Measurements from ENCODE around the gene SETX. TPM values are rescaled to one million over a fixed set of nuclear protein-coding genes. Genes with fewer than 3 reads are reported as not detected.
A peak's percentile ranks its signal among the peaks of the same experiment; 100 is the strongest.

SETX gene
- total RNA-seq, 1 donor from 2014 or later: 72.1 TPM

- FAIRE-seq (no peak), DNase-seq (ENCODE audit: low read depth) (peak; percentile 52)
- Histone ChIP-seq H3K36me3 (ENCODE audit: control insufficient read depth, insufficient read depth, low read length) (peaks cover 2% of the 10 kb centered on the region), H3K4me3 (ENCODE audit: low read depth, low read length) (no peak overlapping the region), H3K27me3 (ENCODE audit: control insufficient read depth, insufficient read depth, low read length) (no peaks in the 10 kb centered on the region)
- no peak for TF ChIP-seq CTCF (IDR thresholded peaks at IDR 0.05; ENCODE audit: insufficient read depth, low read length, severe bottlenecking)
Observed at GRCh38 chr9:132372177-132373095, 17.6 kb upstream of the SETX start.

- H3K36me3 ChIP-seq (ENCODE audit: control insufficient read depth, insufficient read depth, low read length): no peaks in the 10 kb centered on the region
- H3K4me3 ChIP-seq (ENCODE audit: low read depth, low read length): no peak overlapping the region
- no peak for TF ChIP-seq CTCF (IDR thresholded peaks at IDR 0.05; ENCODE audit: insufficient read depth, low read length, severe bottlenecking)
- H3K27me3 ChIP-seq (ENCODE audit: control insufficient read depth, insufficient read depth, low read length): no peaks in the 10 kb centered on the region
- FAIRE-seq (no peak), DNase-seq (ENCODE audit: low read depth) (no peak)
Observed at GRCh38 chr9:132370592-132370991, 15.8 kb upstream of the SETX start.

- Histone ChIP-seq H3K4me3 (ENCODE audit: low read depth, low read length) (no peak overlapping the region), H3K36me3 (ENCODE audit: control insufficient read depth, insufficient read depth, low read length) (no peaks in the 10 kb centered on the region), H3K27me3 (ENCODE audit: control insufficient read depth, insufficient read depth, low read length) (no peaks in the 10 kb centered on the region)
- DNase-seq (ENCODE audit: low read depth) (no peak), FAIRE-seq (no peak)
- no peak for TF ChIP-seq CTCF (IDR thresholded peaks at IDR 0.05; ENCODE audit: insufficient read depth, low read length, severe bottlenecking)
Observed at GRCh38 chr9:132369421-132369820, 14.6 kb upstream of the SETX start.

- TF ChIP-seq CTCF (IDR thresholded peaks at IDR 0.05; ENCODE audit: insufficient read depth, low read length, severe bottlenecking): no peak
- H3K36me3 ChIP-seq (ENCODE audit: control insufficient read depth, insufficient read depth, low read length): no peaks in the 10 kb centered on the region
- FAIRE-seq: no peak
- no peak overlapping the region for H3K4me3 ChIP-seq (ENCODE audit: low read depth, low read length)
- H3K27me3 ChIP-seq (ENCODE audit: control insufficient read depth, insufficient read depth, low read length): no peaks in the 10 kb centered on the region
- DNase-seq (ENCODE audit: low read depth): peak; percentile 39
Observed at GRCh38 chr9:132367613-132368313, 13.0 kb upstream of the SETX start.

- no peaks in the 10 kb centered on the region for H3K27me3 ChIP-seq (ENCODE audit: control insufficient read depth, insufficient read depth, low read length)
- DNase-seq (ENCODE audit: low read depth) (no peak), FAIRE-seq (no peak)
- TF ChIP-seq CTCF (IDR thresholded peaks at IDR 0.05; ENCODE audit: insufficient read depth, low read length, severe bottlenecking): no peak
- H3K4me3 ChIP-seq (ENCODE audit: low read depth, low read length): no peak overlapping the region
- H3K36me3 ChIP-seq (ENCODE audit: control insufficient read depth, insufficient read depth, low read length): no peaks in the 10 kb centered on the region
Observed at GRCh38 chr9:132366481-132366880, 11.7 kb upstream of the SETX start.
